Amniotic stem cell (primary cell): Measurements from ENCODE around the gene MPPE1.
"Not testable (repeated sequence)": the region's sequence is repeated elsewhere in the genome, so short reads cannot be mapped to it uniquely, and the experiment has no call there.

Experiments
- DNase-seq: peaks from one replicate; lab custom pipeline; 2025; lab: John Stamatoyannopoulos, UW

The MPPE1 gene

GRCh38 chr18:11908182-11909060, at the start of gene MPPE1:
Gene MPPE1, minus strand, starts transcription at chr18:11908317. Its CDS starts 11,053 bp downstream, at chr18:11897264.
- peak; percentile 67 for DNase-seq

- DNase-seq: no peak
These were observed 49.5 kb upstream of the MPPE1 start for GRCh38 chr18:11957636-11958035.

- DNase-seq: no peak
These were observed 48.5 kb upstream of the MPPE1 start for GRCh38 chr18:11956371-11957308.

DNA sequence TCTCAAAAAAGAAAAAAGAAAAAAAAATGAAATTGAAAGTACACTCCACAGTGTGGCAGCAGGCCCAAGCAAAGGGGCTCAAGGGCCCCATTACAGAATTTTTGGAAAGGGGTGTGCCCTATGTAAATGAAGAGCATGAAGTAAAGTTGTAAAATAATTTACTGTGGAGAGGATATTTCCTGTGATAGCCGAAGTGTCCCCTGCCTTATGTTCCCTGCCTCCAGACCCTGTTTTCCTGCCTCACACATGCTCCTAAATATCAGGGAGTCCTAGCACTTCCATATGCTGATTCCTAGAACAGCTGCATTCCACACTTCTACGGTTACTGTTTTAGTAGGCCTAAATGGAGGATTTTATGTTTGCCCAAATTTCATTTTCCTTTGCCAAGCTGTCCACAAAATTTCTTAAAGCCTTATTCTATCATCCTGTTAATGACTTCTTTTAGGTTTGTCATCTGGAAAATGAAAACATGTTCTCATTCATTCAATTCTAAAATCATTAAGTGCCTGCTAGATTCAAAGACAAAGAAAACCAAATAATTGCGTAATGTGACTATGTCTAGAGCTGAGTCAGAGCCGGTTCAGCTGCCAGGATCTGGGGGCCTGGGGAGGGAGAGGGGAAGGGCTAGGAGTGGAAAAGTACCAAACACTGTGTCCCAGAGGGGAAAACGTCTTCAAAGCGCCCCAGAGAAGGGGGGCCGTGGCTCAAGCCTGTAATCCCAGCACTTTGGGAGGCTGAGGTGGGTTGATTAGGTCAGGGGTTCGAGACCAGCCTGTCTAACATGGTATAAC, 47.3 kb upstream of the MPPE1 start:
- peak; percentile 40 for DNase-seq

DNA sequence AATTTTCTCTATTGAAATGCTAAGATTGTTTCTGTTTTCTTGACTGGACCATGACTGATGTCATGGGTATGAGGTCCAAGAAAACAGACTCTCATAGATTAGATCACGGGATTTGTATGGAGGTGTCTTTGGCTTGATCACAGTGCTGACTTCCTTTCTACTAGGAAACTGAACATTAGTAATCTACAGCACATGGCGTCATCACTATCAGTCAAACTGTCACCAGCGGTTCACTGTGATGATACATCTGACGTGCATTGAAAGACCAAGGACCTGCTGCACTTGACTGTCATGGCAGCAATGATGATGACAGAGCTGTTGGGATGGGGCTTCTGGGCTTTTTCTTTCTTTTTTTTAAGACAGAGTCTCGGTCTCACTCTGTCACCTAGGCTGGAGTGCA, 45.0 kb upstream of the MPPE1 start:
- DNase-seq: no peak

DNA sequence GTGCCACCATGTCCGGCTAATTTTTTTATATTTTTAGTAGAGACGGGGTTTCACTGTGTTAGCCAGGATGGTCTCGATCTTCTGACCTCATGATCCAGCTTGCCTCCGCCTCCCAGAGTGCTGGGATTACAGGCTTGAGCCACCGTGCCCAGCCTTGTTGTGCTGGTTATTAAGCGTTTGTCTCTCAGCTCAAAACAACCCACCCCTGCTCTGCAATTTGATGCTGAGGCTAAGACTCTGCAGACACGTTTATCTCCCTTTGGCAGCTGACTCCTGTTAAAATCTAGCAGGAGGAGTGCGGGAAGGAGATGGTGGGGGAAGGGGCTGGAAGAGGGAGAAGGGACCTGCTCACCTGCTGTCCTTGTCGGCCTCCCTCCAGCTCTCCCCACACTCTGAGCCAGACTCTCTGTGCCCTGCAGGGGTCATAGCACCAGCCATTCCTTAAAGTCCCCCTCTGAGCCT, 43.3 kb upstream of the MPPE1 start:
- no peak for DNase-seq

DNA sequence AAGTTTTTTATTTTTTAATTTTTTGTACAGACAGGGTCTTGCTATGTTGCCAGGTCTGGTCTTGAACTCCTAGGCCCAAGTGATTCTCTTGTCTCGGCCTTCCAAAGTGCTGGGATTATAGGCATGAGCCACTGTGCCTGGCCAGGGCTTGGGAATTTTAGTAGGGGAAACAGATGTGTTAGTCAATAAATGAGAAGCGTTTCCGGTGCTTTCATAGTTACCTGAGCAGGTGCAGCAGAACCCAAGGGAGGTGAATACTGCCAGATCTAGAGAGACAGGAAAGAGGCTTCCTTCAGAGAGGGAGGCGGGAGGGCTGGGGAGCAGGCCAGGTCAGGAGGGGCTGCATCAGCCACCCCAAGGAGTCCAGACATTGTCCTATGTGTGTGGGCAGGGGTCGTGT, 42.7 kb upstream of the MPPE1 start:
- no peak for DNase-seq

DNA sequence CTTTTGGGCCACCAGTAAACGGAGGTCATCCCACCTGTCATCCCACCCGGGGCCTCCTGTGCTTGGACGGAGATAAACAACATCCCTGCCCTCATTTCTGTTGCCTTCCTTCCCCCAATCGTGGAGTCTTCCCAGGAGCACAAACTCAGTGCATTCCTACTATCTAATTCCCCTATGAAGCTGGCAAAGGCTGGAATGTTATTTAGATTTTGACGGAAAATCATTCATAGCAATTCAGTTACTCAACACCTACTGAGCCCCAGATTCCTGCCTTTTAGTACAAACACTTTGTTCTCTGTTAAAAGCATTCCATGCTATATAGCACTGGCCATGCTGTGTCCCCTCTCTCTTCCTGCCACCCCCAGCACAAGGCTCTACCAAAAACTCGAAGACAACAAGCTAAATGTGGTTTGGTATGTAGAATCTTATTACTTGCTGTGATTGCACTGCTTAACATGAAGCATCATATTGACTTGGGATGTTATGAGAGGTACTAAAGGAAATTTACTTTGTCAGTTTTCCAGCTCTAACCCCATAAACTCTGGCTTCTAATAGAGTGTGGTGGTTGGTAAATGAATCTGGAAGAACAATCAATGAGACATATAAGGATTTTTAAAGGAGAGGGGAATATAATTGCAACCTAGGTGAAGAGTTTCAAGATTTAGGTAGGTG, 40.9 kb upstream of the MPPE1 start:
- no peak for DNase-seq

GRCh38 chr18:11947214-11948191, 39.4 kb upstream of the MPPE1 start:
- peak; percentile 63 for DNase-seq

- no peak for DNase-seq
These were observed 38.6 kb upstream of the MPPE1 start for GRCh38 chr18:11946756-11947155.

DNA sequence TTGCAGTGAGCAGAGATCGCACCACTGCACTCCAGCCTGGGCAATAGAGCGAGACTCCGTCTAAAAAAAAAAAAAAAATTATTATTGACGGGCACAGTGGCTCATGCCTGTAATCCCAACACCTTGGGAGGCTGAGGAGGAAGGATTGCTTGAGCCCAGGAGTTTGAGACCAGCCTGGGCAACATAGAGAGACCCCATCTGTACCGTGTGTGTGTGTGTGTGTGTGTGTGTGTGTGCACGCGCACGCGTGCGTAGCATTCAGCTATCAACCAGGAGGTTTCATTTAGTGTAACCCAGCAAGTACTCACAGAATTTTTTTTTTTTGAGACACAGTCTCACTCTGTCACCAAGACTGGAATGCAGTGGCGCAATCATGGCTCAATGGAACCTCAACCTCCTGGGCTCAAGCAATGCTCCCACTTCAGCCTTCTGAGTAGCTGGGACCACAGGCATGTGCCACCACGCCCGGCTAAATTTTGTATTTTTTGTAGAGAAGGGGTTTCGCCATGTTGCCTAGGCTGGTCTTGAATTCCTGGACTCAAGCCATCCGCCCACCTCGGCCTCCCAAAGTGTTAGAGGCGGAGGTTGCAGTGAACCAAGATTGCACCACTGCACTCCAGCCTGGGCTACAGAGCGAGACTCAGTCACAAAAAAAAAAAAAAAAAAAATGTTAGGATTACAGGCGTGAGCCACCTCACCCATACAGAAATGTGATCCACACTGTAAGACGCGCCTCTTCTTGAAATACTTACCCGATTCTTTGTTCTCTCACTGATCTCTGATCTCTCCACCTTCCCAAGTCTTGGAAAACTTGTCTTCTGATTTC, 37.9 kb upstream of the MPPE1 start:
- not testable (repeated sequence) for DNase-seq

GRCh38 chr18:11944786-11945185, 36.7 kb upstream of the MPPE1 start:
- DNase-seq: no peak

GRCh38 chr18:11944252-11944651, 36.1 kb upstream of the MPPE1 start:
- no peak for DNase-seq

- DNase-seq: no peak
These were observed 35.4 kb upstream of the MPPE1 start for GRCh38 chr18:11943551-11943950.

DNA sequence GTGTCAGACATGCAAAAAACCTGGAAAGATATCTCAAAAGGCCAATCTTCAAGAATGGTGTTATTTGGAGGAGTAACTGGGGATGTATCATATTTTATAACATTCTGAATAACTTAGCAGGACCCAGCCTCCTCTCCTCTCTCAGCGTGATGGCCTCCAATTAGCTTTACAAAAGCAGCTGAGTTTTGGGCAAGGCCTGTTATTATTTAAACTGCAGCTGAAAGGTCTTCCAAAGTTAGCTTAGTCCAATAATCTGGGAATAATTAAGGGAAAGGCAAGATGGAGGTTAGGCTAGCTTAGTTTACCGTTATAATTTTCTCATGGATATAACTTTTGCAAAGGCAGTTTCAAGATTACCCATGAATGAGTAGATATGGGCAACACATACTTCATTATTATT, 32.8 kb upstream of the MPPE1 start:
- DNase-seq: no peak

- DNase-seq: peak; percentile 49
These were observed 29.9 kb upstream of the MPPE1 start for GRCh38 chr18:11937874-11938478.

GRCh38 chr18:11932393-11932792, 24.3 kb upstream of the MPPE1 start:
- no peak for DNase-seq

GRCh38 chr18:11927497-11927896, 19.4 kb upstream of the MPPE1 start:
- DNase-seq: no peak
